C4-2B (cell line): ENCODE results near the gene MT1G.

Experiments used
- ZFX ChIP-seq: fragments of 450-650 bp; IDR thresholded peaks from 2 replicates; pipeline ENCODE4 v1.6.1; 2017
- TF ChIP-seq, protein P1 (sequence below): fragments of 450-650 bp; conservative IDR thresholded peaks from 2 replicates; pipeline ENCODE4 v1.5.1; 2017; ENCODE audit warnings: mild to moderate bottlenecking

DNA sequence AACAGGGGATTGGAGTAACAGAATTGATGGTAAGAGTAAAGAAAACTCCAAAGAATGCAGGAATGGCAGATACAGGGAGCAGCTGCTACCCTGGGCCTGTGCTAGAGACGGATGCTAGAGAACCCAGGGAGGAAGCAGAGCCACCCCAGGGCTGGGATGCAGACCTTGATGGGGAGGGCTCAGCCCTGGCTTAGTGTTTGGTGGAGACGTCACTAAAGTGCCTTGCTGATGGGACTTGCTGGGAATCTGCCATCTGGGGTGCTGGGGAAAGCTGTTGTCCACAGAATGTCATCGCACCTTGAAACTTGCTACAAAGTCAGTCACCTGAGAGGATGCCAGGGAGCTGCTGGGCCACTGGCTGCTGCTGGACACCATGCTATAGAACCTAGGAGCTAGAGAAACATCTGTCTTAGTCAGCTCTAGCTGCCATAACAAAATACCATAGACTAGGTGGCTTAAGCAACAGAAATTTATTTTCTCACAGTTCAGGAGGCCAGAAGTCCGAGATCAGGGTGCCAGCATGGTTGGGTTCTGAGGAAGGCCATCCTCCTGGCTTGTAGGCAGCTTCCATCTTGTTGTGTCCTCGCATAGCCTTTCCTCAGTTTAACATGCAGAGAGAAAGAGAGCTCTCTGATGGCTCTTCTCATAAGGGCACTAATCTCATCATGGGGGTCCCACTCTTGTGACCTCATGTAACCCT, 29.7 kb upstream of the MT1G start:
- TF ChIP-seq, protein P1, sequence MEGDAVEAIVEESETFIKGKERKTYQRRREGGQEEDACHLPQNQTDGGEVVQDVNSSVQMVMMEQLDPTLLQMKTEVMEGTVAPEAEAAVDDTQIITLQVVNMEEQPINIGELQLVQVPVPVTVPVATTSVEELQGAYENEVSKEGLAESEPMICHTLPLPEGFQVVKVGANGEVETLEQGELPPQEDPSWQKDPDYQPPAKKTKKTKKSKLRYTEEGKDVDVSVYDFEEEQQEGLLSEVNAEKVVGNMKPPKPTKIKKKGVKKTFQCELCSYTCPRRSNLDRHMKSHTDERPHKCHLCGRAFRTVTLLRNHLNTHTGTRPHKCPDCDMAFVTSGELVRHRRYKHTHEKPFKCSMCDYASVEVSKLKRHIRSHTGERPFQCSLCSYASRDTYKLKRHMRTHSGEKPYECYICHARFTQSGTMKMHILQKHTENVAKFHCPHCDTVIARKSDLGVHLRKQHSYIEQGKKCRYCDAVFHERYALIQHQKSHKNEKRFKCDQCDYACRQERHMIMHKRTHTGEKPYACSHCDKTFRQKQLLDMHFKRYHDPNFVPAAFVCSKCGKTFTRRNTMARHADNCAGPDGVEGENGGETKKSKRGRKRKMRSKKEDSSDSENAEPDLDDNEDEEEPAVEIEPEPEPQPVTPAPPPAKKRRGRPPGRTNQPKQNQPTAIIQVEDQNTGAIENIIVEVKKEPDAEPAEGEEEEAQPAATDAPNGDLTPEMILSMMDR = no peak
- TF ChIP-seq ZFX = no peak
